Measurements from ENCODE around the gene P2RY11. TPM values are rescaled to one million over a fixed set of nuclear protein-coding genes. Genes with fewer than 3 reads are reported as not detected.

The P2RY11 gene
- total RNA-seq, 2 experiments from 2014 or later = 59.0 to 62.1 TPM

DNA sequence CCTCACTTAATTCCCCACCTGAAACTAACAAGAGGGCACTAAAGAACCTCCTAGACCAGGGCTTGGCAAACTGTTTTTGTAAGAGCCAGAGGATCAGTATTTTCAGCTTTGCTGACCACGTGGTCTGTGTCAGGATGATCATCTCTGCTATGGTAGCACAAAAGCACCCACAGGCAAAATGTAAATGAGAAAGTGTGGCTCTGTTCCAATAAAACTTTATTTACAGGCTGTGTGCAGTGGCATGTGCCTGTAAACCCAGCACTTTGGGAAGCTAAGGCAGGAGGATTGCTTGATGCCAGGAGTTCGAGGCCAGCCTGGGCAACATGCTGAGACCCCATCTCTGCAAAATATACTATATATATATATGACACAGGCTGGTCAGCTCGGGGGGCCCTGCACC lies 52.0 kb downstream of the P2RY11 start:
- POLR2A ChIA-PET = interaction anchor here (0.6 to 1.3 kb wide), 4 partner anchors 14 to 498 kb away, joined by 3 to 5 read pairs (median 4); no protein-coding TSS in a partner anchor
- no peak for ATAC-seq
- H3K27ac Mint-ChIP-seq = no peak overlapping the region
- intact Hi-C loops (cut with micrococcal nuclease) = no loop called here
- no peaks in the 10 kb centered on the region for H3K27me3 Mint-ChIP-seq
- H3K36me3 Mint-ChIP-seq (ENCODE audit: low read depth) = peaks cover 66% of the 10 kb centered on the region
- H3K9me3 Mint-ChIP-seq = no peaks in the 10 kb centered on the region
- TF ChIP-seq CTCF (IDR thresholded peaks at IDR 0.05) = no peak
- no peak overlapping the region for H3K4me3 Mint-ChIP-seq
- DNase-seq = no peak
- CTCF ChIA-PET = no interaction called here
- H3K4me1 Mint-ChIP-seq (ENCODE audit: low read depth) = peaks cover under 1% of the 10 kb centered on the region

Other genes starting within 250 kb of the P2RY11 start
- 1 to 10 TPM; 2.7 to 3.2 TPM for gene OLFM2, start 175.2 kb upstream of the P2RY11 start, total RNA-seq
- 1 to 10 TPM; 2.7 to 2.8 TPM for gene COL5A3, start 101.2 kb upstream of the P2RY11 start, total RNA-seq
- gene RDH8, start 98.2 kb upstream of the P2RY11 start, total RNA-seq = not detected
- gene SHFL, start 25.4 kb upstream of the P2RY11 start, total RNA-seq = 10 to 100 TPM; 45.6 to 49.5 TPM
- 10 to 100 TPM; 11.8 to 12.0 TPM for gene ANGPTL6, start 9.0 kb upstream of the P2RY11 start, total RNA-seq
- gene PPAN, start 5.3 kb upstream of the P2RY11 start, total RNA-seq = 100 to 1,000 TPM; 165 to 171 TPM
- 100 to 1,000 TPM; 275 to 286 TPM for gene EIF3G, start 8.2 kb downstream of the P2RY11 start, total RNA-seq
- 100 to 1,000 TPM; 372 to 379 TPM for gene DNMT1, start 83.3 kb downstream of the P2RY11 start, total RNA-seq
- 1 to 10 TPM; 6.3 to 6.6 TPM for gene S1PR2, start 119.6 kb downstream of the P2RY11 start, total RNA-seq
- 100 to 1,000 TPM; 151 to 153 TPM for gene MRPL4, start 140.5 kb downstream of the P2RY11 start, total RNA-seq
- 10 to 100 TPM; 35.5 to 37.2 TPM for gene ICAM1, start 159.4 kb downstream of the P2RY11 start, total RNA-seq
- gene ICAM4, start 175.3 kb downstream of the P2RY11 start, total RNA-seq = under 1 TPM; 0.36 to 0.54 TPM
- gene ICAM5, start 178.3 kb downstream of the P2RY11 start, total RNA-seq = 1 to 10 TPM; 5.0 to 5.3 TPM
- gene ZGLP1, start 198.1 kb downstream of the P2RY11 start, total RNA-seq = 1 to 10 TPM; 3.2 to 3.7 TPM
- 10 to 100 TPM in 1 of 2 experiments, 1 to 10 TPM in 1; 8.1 to 14.3 TPM for gene FDX2, start 204.3 kb downstream of the P2RY11 start, total RNA-seq
- 100 to 1,000 TPM; 105 to 111 TPM for gene RAVER1, start 221.8 kb downstream of the P2RY11 start, total RNA-seq
- gene ICAM3, start 227.9 kb downstream of the P2RY11 start, total RNA-seq = 100 to 1,000 TPM; 106 to 107 TPM